Measurements from ENCODE around the gene MAPT.

GRCh38 chr17:45981306-45981705, 87.0 kb downstream of the MAPT start:
- TF ChIP-seq CTCF (conservative IDR thresholded peaks at IDR 0.05; ENCODE audit: low read depth, low read length) (no peak), EZH2 (IDR thresholded peaks at IDR 0.05; ENCODE audit: borderline replicate concordance, low read depth, low read length, poor library complexity, severe bottlenecking) (no peak)

All from A673 (cell line).